Glomerular endothelial cell (primary cell): ENCODE results near the gene FBLN2. TPM values are rescaled to one million over a fixed set of nuclear protein-coding genes. Genes with fewer than 3 reads are reported as not detected.

Experiments used
- DNase-seq: peaks from one replicate; pipeline ENCODE4 v3.0.0-alpha.2; 2011; ENCODE audit warnings: low read depth, low spot score; ENCODE audit errors: extremely low read depth
- total RNA-seq: library from RNA; depleted of rRNA; stranded (reverse); fragments of >200 nt; gene quantifications from 2 replicates; pipeline ENCODE4 v1.2.3, GENCODE V29; 2015

The FBLN2 gene
- total RNA-seq, 1 donor from 2014 or later, result 14.2 TPM

DNA sequence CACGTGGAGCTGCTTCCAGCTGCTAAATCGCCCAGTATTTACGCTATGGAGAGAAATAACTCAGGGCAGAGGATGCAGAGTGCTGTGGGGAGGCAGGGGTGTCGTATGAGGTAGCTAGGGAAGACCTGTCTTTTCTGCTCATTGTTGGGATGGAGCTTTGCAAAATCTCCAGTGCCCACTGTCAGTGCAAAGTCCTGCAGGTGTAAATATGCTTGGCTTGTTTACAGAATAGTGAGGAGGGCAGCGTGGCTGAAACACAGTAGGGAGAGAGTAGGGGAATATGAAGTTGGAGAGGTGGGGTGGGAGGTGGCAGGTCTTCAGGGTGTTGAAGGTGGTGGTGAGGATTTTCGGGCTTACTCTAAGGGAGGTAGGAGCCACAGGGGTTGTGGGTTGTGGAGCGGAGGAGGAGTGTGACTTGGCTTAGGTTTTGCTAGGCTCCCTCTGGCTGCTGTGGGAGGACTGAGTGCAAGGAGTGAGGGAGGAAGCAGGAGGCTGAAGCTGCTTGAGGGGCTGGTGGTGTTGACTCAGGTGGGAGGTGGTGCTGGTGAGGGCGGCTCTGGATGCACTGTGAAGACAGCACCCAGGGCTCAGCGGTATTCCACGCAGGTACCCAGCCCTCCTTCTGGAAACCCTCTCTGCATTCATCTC is 125.7 kb downstream of the FBLN2 start:
- DNase-seq, result no peak

DNA sequence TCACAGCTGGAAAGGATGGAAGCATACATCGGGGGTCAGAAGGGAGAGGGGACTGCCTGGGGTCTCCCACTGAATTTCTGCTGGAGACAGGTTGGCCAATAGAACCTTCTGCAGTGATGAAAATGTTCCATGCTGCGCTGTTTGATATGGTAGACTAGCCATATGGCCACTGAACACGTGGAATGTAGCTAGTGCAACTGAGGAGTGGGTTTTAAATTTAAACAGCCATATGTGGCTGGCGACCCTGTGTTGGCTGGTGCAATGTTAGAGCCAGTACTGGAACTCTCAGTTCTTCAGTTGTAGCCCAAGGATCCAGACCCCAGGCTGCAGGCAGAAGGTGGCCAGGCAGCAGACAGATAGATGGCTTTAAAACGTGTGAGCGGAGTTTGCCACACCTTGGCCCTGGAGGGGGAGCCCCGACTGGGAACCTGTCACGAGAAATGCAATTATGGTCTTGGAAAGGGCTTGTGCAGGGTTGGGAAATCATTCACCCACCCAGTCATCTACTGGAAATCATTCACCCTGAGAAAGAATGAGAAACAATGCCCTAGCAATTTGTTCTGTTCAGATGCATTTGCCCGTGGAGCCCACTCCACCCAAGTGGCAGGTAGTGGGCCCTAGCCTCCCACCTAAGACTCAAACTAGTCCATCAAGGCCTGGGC is 127.6 kb downstream of the FBLN2 start:
- no peak for DNase-seq

DNA sequence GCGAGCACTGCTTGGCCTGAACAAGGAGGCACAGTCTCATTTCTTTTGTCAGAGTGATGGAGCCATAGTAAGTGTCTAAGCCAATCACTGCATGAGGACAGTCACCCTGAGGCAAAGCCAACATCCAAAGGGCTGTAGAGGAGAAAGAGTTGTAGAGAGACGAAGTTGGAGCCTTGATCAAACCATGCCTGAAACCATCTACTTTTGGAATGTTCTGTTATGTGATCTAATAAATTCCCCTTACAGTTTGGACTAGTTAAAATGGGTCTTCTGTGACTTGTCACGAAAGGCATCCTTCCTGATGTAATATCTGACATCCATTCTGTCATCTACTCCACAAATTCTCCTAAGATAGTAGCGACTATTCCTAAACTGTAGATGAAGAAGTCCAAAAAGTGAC is 128.3 kb downstream of the FBLN2 start:
- no peak for DNase-seq

DNA sequence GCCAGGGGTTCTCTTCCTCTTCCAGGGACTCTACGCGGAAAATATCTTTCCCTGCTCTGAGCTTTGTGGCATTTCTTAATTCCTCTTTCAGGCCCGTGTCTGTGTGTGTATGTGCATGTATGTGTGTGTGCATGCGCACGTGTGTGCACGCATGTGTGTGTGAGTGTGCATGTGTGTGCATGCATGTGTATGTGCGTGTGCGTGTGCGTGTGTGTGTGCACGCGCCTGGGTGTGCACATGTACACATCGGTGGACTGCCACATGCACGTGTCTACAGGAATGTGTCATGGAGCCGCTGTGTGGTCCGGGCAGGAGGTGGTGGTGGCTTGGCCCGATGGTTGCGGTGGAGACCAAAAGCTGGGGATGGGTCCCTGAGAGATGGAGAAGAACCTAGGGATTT is 133.0 kb downstream of the FBLN2 start:
- DNase-seq, result no peak

DNA sequence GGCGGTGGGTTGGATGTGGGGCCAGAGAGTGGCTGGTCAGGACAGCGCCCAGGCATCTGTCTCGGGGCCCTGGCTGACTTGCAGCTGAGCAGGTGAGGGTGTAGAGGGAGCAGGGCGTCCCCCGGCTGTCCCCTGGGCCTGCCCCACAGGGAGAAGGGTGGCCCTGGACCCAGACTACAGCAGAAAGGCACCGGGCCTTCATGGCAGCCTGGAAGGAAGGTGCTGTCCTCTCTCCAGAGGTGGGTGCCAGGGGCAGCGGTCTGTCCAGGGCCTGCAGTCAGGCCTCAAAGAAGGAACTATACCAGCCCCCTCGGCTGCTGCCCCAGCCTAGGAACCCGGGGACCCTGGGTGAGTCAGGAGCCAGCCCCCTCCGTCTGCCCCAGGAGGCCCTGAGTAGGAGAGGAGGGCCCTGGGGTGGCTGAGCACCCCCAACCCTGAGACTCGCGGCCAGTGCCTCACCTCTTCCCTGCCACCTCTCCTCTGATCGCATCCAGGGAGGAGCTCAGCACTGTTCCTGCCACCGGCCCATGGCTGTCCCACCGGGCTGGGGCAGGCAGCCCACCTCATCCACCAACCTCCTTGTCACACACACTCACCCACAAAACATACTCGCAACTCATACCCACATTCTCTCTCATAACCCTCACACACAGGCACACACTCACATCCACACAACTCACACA is 133.5 kb downstream of the FBLN2 start:
- no peak for DNase-seq

DNA sequence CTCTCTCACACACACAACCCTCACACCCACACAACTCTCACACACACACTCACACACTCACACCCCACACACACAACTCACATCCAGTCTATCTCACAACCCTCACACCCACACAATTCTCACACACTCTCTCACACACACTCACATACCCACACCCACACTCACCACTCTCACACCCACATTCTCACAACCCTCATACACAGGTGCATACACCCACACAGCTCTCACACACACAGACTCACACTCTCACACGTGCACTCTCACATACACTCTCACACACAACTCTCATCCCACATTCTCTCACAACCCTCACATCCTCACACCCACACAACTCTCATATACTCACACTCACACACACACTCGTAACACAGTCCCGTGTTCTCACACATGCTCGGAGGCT is 134.4 kb downstream of the FBLN2 start:
- no peak for DNase-seq

DNA sequence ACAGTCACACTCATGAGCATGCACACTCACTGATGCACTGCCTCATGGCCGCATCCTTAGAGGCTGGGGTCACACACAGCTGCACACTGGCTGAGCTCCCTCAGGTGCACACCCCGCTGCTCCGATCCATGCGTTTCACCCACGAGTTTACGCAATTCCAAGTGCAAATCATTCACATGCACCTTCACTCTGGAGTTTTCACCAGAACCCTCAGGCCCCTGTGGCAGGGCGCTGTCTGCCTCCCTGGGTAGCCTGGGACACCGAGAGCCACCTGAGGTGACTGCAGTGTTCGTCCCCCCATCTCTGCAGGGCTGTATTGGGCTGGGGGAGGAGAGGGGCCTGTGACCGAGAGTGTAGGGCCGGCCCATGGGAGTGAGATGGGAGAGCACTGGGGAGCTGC is 134.8 kb downstream of the FBLN2 start:
- no peak for DNase-seq

DNA sequence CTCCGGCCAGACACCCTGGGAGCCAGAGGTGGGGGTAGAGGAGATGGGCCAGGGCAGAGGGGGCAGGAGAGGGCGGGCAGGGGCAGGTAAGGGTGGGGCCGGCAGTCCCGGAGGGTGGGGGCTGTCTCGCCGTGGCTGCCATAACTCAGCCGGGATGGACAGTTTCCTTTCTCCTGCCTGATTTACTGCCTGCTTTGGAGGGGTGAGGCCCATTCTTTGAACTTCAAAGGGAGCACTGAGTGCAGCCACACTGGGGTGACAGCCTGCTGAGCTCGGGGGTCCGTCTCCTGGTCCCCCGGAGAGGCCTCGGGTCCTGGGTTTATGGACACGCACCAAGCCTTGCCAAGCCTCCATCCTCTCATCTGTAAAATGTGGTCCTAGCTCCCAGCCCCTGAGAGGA is 135.4 kb downstream of the FBLN2 start:
- DNase-seq, result no peak

DNA sequence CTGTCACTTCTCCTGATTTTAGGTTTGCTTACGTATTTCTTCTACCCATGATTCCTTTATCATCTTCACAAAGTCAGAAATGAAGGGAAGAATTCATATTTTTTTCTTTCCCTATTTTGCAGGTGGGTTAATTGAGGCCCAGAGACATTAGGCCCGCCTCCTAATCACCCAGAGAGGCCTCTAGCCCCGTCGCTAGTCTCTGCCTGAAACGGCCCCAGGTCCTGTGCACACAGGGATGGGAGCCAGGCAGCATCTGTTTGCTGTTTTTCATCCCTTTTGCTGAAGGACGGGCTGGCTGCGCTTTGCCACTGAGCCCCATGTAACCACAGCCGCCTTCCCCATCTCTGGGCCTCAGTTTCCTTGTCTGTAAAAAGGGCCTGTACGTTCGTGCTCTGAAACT is 135.9 kb downstream of the FBLN2 start:
- no peak for DNase-seq

DNA sequence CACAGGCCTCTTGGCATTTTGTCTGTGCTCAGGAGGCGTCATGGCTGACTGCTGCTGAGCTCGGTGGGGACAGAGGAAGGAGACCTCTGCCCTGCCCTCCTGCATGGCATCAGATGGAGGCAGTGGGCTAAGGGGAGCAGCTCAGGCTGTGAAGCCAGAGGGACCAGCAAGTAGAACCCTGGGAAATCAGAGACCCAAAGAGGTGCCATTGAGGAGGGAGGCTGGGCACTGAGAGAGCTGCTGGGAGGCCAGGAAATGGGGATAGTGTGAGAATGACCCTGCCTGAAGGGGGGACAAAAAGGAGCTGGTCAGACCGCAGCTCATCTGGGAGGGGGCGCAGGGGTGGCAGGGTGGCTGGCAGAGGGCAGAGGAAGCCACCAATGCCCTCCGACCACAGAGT is 136.8 kb downstream of the FBLN2 start:
- DNase-seq, result no peak

DNA sequence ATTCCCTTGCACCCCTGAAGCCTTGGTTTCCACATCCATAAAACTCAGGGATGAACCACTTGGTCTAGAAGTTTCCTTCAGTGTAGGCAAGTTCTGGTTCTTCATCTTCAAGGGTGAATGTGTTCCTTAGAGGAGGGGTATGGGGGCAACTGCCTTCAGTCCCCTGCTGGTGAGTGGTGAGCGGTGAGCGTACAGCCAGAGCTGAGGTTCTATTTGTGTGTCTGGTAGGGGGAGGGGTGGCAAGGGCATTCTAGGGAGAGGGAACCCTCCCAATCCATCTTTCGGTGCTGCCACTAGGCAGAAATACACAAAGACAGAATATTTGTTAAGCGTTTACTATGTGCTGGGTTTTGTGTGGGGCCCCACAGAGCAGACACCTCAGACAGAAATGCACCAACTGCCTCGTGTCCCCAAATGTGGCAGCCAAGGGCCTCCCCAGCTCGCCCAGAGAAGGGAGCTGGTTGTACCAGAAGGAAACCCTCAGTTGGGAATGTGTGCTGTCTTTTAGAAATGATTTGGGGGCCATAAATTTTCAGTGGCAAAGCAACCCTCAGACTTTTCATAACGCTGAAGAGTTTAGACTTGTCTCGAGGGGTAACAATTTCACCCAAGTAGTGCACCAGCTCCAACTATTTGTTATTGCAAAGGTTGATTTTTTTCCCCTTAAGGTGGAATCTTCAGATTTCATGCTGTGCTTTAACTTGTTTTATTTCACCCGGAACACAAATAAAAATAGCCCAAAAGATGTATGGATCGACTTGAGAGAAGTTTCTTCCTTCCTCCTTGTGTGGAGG is 137.6 kb downstream of the FBLN2 start:
- DNase-seq, result no peak

DNA sequence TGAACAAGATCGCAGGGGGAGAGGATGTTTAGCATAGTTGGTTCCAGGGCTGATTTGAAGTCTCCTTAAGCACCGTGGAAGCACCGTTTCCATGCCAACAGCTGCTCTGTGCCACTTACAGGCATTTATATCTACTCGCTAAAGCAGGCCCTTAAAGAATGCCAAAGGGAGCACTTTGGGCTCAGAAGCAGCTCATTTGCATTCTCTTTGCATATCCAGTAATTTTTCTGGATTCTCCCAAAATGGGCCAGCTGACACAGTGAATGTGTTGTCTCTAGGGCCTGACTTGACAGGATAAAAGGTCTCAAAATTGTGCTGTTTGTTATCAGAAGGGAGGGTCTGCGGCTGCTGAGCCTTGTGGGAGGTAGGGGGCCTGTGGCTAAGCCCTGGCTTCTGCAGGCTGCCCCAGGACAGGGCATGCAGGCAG is 138.6 kb downstream of the FBLN2 start:
- DNase-seq, result no peak

Other genes with a start within 250 kb of the FBLN2 start
- 0.53 and 2.2 TPM in 2 replicates for gene NUP210, start 128.8 kb upstream of the FBLN2 start, total RNA-seq
- 8.0 and 11.8 TPM in 2 replicates for gene HDAC11, start 68.8 kb upstream of the FBLN2 start, total RNA-seq